ES-I3 (cell line): ENCODE data around the gene SYTL1.

Experiments used
- H3K36me3 ChIP-seq: 2 replicates; pipeline ENCODE4 v1.6.1; 2013; ENCODE audit warnings: mild to moderate bottlenecking, low read length, control low read depth, moderate library complexity; ENCODE audit not compliant: insufficient read depth
- H3K4me1 ChIP-seq: 2 replicates; pipeline ENCODE4 v1.6.1; 2013; ENCODE audit warnings: mild to moderate bottlenecking, control low read depth, low read length; ENCODE audit not compliant: insufficient read depth
- H3K9ac ChIP-seq: 2 replicates; pipeline ENCODE4 v1.6.1; 2013; ENCODE audit warnings: low read depth, mild to moderate bottlenecking, low read length, moderate library complexity
- H3K9me3 ChIP-seq: 2 replicates; pipeline ENCODE4 v1.6.1; 2013; ENCODE audit warnings: mild to moderate bottlenecking, low read length, moderate library complexity; ENCODE audit not compliant: control insufficient read depth, insufficient read depth

Gene SYTL1

GRCh38 chr1:27391511-27392095 is 49.8 kb downstream of the SYTL1 start:
- Histone ChIP-seq H3K4me1 (peaks cover 6% of the 10 kb centered on the region; the same call in 1 of the 2 replicates), H3K9me3 (no peaks in the 10 kb centered on the region), H3K9ac (peak overlapping the region; percentile 35), H3K36me3 (no peaks in the 10 kb centered on the region)

GRCh38 chr1:27392096-27392777 is 50.4 kb downstream of the SYTL1 start, which contains the start of gene GPR3:
Gene GPR3 (plus strand): TSS chr1:27392622. CDS start chr1:27393799, 1,177 bp downstream.
- H3K9ac ChIP-seq = peak within 1 kb of the TSS; percentile 96
- no peaks in the 10 kb centered on the region for H3K36me3 ChIP-seq
- peaks cover 9% of the 10 kb centered on the region; the same call in 1 of the 2 replicates for H3K4me1 ChIP-seq
- H3K9me3 ChIP-seq = no peaks in the 10 kb centered on the region

GRCh38 chr1:27392778-27393635 is 51.2 kb downstream of the SYTL1 start:
- H3K4me1 ChIP-seq = peaks cover 12% of the 10 kb centered on the region
- peak overlapping the region; percentile 96 for H3K9ac ChIP-seq
- no peaks in the 10 kb centered on the region for H3K9me3 ChIP-seq
- no peaks in the 10 kb centered on the region for H3K36me3 ChIP-seq

DNA sequence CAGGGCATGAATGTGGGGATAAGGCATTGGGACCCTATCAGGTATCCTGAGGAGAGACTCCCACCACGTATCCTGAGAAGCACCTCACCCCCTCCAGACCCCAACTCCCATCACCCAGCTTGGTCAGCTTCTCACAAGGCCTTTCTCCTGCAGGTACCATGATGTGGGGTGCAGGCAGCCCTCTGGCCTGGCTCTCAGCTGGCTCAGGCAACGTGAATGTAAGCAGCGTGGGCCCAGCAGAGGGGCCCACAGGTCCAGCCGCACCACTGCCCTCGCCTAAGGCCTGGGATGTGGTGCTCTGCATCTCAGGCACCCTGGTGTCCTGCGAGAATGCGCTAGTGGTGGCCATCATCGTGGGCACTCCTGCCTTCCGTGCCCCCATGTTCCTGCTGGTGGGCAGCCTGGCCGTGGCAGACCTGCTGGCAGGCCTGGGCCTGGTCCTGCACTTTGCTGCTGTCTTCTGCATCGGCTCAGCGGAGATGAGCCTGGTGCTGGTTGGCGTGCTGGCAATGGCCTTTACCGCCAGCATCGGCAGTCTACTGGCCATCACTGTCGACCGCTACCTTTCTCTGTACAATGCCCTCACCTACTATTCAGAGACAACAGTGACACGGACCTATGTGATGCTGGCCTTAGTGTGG is 51.9 kb downstream of the SYTL1 start:
- Histone ChIP-seq H3K9ac (peak overlapping the region; percentile 96; the same call in 1 of the 2 replicates), H3K36me3 (no peaks in the 10 kb centered on the region), H3K9me3 (no peaks in the 10 kb centered on the region), H3K4me1 (peaks cover 19% of the 10 kb centered on the region)

DNA sequence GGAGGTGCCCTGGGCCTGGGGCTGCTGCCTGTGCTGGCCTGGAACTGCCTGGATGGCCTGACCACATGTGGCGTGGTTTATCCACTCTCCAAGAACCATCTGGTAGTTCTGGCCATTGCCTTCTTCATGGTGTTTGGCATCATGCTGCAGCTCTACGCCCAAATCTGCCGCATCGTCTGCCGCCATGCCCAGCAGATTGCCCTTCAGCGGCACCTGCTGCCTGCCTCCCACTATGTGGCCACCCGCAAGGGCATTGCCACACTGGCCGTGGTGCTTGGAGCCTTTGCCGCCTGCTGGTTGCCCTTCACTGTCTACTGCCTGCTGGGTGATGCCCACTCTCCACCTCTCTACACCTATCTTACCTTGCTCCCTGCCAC is 52.4 kb downstream of the SYTL1 start:
- Histone ChIP-seq H3K36me3 (no peaks in the 10 kb centered on the region), H3K4me1 (peaks cover 23% of the 10 kb centered on the region), H3K9me3 (no peaks in the 10 kb centered on the region), H3K9ac (no peak overlapping the region)

DNA sequence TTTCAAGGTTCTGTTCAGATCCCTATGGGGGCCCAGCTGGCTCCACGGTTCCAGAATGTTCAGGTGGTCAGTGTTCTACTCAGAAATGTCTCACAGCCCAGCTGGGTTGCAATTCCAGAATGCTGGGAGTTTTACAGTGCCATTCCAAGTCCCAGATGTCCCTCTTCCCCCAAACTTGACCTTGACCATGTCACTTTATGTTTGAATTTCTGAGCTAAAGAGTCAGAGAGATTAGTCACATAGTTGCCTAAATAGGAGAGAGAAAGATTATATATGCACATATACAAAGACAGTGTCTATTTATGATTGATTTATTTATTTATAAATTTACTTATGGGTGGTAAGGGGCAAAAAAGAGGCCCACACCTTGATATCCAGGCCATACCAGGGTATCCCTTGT is 53.1 kb downstream of the SYTL1 start:
- Histone ChIP-seq H3K36me3 (no peaks in the 10 kb centered on the region), H3K4me1 (peaks cover 28% of the 10 kb centered on the region), H3K9ac (no peak overlapping the region), H3K9me3 (no peaks in the 10 kb centered on the region)

DNA sequence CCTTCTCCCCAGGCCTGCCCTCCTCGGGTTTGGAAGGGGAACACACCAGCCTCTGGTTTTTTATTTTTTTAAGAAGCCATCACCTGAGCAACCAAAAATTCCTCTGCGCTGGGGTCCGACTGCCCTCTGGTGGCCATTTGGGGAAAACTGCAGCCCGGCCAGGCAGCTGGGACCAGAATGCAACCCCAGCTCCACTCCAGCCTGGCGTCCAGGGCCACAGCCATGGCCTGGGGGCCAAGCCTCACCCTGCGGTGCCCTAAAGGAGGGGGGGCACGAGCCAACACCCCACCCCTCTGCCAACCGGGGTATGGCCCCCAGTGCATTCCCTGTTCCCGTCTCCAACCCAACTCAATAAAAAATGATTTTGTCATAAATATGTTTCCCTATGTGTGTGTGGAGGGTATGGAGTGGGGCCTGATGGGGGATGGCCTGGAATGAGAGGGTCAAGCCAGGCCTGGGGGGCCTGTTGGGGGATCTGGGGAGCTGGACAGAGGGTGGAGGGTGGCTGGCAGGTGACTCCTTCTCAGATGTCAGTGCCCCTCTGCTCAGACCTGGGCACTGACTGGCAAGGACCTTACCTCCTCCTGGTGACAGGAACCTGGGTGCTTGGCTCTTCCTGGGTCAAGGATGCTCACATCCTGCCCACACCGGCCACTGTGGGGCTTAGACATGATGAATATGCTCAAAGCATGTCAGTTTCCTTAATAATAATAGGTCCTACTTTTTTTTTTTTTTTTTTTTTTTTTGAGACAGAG is 53.8 kb downstream of the SYTL1 start:
- Histone ChIP-seq H3K9me3 (no peaks in the 10 kb centered on the region), H3K9ac (no peak overlapping the region), H3K36me3 (no peaks in the 10 kb centered on the region), H3K4me1 (peaks cover 30% of the 10 kb centered on the region)

- Histone ChIP-seq H3K36me3 (no peaks in the 10 kb centered on the region), H3K9ac (no peak overlapping the region), H3K9me3 (no peaks in the 10 kb centered on the region), H3K4me1 (peaks cover 25% of the 10 kb centered on the region)
Observed at GRCh38 chr1:27397110-27397509, 55.3 kb downstream of the SYTL1 start.

GRCh38 chr1:27397749-27398148 is 55.9 kb downstream of the SYTL1 start:
- Histone ChIP-seq H3K4me1 (peaks cover 29% of the 10 kb centered on the region), H3K9me3 (no peaks in the 10 kb centered on the region), H3K36me3 (no peaks in the 10 kb centered on the region), H3K9ac (no peak overlapping the region)

DNA sequence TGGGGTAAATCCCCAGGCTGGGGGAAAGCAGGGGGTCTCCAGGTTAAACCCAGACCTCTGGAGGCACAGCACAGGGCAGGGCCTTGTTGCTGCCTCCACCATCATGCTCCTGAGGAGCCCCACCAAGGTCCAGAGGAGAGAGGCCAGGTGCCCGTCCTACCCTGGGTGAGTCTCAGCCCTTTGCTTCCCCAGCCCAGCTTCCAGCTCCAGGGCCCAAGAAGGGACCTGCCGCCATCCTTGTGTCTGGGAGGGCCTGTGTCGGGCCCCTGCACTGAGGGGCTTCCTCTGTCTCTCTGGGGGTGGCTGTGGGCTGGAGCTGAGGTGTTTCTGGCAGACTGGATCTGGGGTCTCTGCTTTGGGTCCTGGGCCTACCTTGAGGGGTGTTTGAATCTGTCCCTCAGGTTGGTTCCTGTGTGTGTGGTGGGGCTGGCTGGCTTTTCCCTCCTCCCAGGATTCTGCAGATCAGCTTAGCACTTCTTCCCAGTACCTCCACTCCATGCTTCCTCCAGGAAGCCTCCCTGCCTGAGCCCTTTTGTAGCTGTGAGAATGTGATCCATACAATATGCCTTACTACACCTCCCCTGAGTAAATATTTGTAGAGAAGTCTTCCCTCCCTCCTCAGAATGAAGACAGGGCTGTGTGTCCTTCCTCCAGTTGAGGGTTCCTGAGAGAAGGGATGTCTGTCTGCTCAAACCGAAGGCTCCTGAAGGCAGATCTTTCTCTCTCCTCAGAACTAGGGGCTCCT is 56.8 kb downstream of the SYTL1 start:
- no peaks in the 10 kb centered on the region for H3K9me3 ChIP-seq
- no peak overlapping the region for H3K9ac ChIP-seq
- no peaks in the 10 kb centered on the region for H3K36me3 ChIP-seq
- H3K4me1 ChIP-seq = peaks cover 36% of the 10 kb centered on the region

DNA sequence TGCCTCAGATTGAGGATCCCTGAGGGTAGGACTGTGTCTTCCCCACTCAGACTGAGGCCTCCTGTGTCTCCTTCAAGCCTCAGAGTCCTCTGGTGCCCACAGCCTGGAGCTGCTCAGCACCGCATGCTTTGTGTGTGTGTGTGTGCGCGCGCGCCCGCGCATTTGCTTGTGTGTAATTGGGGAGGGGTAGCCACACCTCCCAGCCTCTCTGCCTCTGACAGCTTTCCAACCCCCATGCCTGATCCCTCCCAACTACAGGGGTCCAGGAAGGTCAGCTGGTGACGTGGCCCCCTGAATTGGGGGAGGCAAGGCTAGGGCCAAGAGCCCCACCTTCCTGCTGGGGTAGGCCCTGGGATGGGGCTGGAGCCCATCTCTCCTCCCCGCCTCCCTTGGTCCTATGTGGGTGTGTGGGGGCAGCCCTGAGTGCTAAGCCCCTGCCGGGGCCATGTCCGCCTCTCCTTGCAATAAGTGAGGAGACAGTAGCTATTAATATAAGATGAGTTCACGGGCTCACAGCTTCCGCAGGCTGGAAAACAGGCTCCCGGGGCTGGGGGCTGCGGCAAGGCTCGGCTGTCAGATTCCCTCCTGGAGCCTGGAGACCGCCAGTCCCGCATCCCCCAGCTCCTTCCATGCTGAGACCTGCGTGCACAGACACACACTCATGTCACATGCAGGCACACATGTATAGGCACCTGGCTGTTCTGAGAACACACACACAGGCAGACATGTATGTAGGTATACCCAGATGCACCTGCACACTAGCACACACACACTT is 57.6 kb downstream of the SYTL1 start:
- H3K9ac ChIP-seq = no peak overlapping the region
- peaks cover 45% of the 10 kb centered on the region for H3K4me1 ChIP-seq
- H3K9me3 ChIP-seq = no peaks in the 10 kb centered on the region
- no peaks in the 10 kb centered on the region for H3K36me3 ChIP-seq

DNA sequence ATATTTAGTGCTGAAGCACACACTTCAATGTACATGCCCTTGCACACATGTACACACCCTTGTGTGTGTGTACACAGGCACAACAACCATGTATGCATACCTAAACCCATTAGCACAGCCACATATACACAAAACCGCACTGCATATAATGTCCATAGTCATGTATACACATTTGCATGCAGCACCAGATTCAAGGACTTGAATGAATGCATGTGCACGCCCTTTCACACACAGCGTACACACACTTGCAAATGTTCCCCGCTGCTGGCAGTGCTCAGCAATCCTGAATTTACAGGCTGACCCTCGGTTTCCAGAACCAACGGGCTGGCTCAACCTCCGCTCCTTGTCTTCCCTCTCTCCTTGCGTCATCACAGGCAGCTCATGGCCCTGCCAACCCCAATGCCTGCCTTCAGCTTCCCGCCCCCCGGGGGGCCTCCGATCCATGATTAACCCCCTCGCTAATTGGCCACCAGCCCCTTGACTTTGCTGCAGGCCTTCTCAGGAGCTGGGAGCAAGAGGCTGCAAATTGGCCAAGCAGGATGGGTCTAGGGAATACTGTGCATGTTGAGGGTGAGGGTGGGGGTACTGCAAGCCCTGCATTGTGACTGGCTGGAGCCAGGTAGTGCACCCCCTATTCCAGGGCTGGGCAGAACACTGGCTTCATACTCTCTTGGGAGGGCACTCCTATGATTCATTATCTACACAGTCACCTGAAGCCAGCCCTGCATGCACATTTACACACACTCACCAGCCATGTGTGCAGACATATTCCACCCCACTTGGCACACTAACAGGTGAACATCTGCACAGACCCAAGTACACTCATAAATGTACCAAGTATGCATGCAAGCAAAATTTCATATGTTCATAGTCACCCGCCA is 58.5 kb downstream of the SYTL1 start:
- H3K9ac ChIP-seq = no peak overlapping the region
- no peaks in the 10 kb centered on the region for H3K36me3 ChIP-seq
- no peaks in the 10 kb centered on the region for H3K9me3 ChIP-seq
- peaks cover 52% of the 10 kb centered on the region for H3K4me1 ChIP-seq
